IPS-NIHi7 (cell line): Measurements from ENCODE around the gene GPR32.
A peak's percentile ranks its signal among the peaks of the same experiment; 100 is the strongest.
"Not testable (repeated sequence)": the region's sequence is repeated elsewhere in the genome, so short reads cannot be mapped to it uniquely, and the experiment has no call there.

Experiments
- DNase-seq: peaks from one replicate; pipeline ENCODE4 v3.0.0; 2012; ENCODE audit warnings: mixed read lengths; ENCODE audit errors: extremely low spot score

GPR32 gene

GRCh38 chr19:50749490-50749889 lies 20.8 kb upstream of the GPR32 start:
- DNase-seq, result no peak

GRCh38 chr19:50750010-50750409 lies 20.3 kb upstream of the GPR32 start:
- DNase-seq, result no peak

GRCh38 chr19:50753879-50754278 lies 16.4 kb upstream of the GPR32 start:
- DNase-seq, result no peak

GRCh38 chr19:50756244-50756643 lies 14.0 kb upstream of the GPR32 start:
- not testable (repeated sequence) for DNase-seq

GRCh38 chr19:50757624-50758023 lies 12.6 kb upstream of the GPR32 start:
- DNase-seq, result not testable (repeated sequence)

- not testable (repeated sequence) for DNase-seq
Measured at GRCh38 chr19:50759076-50759475, 11.2 kb upstream of the GPR32 start.

GRCh38 chr19:50759886-50760285 lies 10.4 kb upstream of the GPR32 start:
- DNase-seq, result peak; percentile 24

GRCh38 chr19:50761501-50761900 lies 8.8 kb upstream of the GPR32 start:
- DNase-seq, result not testable (repeated sequence)

GRCh38 chr19:50763521-50763920 lies 6.7 kb upstream of the GPR32 start:
- DNase-seq, result not testable (repeated sequence)

GRCh38 chr19:50764409-50764808 lies 5.9 kb upstream of the GPR32 start:
- DNase-seq, result no peak

- not testable (repeated sequence) for DNase-seq
Measured at GRCh38 chr19:50766746-50767145, 3.5 kb upstream of the GPR32 start.

- not testable (repeated sequence) for DNase-seq
Measured at GRCh38 chr19:50767263-50767662, 3.0 kb upstream of the GPR32 start.

GRCh38 chr19:50768277-50768676 lies 2.0 kb upstream of the GPR32 start:
- no peak for DNase-seq

- no peak for DNase-seq
Measured at GRCh38 chr19:50770888-50771287, 624 bp downstream of the GPR32 start.

GRCh38 chr19:50772476-50772875 lies 2.2 kb downstream of the GPR32 start:
- DNase-seq, result peak; percentile 36

GRCh38 chr19:50772912-50773311 lies 2.6 kb downstream of the GPR32 start:
- DNase-seq, result not testable (repeated sequence)

- not testable (repeated sequence) for DNase-seq
Measured at GRCh38 chr19:50773454-50773853, 3.2 kb downstream of the GPR32 start.

- DNase-seq, result no peak
Measured at GRCh38 chr19:50776131-50776530, 5.9 kb downstream of the GPR32 start.

GRCh38 chr19:50777261-50777660 lies 7.0 kb downstream of the GPR32 start:
- no peak for DNase-seq

GRCh38 chr19:50777830-50778303 lies 7.6 kb downstream of the GPR32 start:
- peak; percentile 61 for DNase-seq

- no peak for DNase-seq
Measured at GRCh38 chr19:50778906-50779430, 8.7 kb downstream of the GPR32 start.

GRCh38 chr19:50779504-50780457 lies 9.5 kb downstream of the GPR32 start:
- no peak for DNase-seq
